ENCODE results near the gene SKIL. TPM values are rescaled to one million over a fixed set of nuclear protein-coding genes. Genes with fewer than 3 reads are reported as not detected.
"Not testable (repeated sequence)": the region's sequence is repeated elsewhere in the genome, so short reads cannot be mapped to it uniquely, and the experiment has no call there.

SKIL gene
- total RNA-seq, 3 donors from 2014 or later = 19.3 to 23.4 (median 20.0) TPM

- Mint-ChIP-seq H3K4me3 (no peak overlapping the region), H3K9me3 (peaks cover 13% of the 10 kb centered on the region), H3K4me1 (ENCODE audit: low read depth) (peaks cover under 1% of the 10 kb centered on the region), H3K36me3 (ENCODE audit: insufficient read depth) (no peaks in the 10 kb centered on the region), H3K27me3 (ENCODE audit: low read depth) (peaks cover 3% of the 10 kb centered on the region)
- DNase-seq (no peak), ATAC-seq (no peak)
Measured at GRCh38 chr3:170337420-170337819, 20.1 kb upstream of the SKIL start.

DNA sequence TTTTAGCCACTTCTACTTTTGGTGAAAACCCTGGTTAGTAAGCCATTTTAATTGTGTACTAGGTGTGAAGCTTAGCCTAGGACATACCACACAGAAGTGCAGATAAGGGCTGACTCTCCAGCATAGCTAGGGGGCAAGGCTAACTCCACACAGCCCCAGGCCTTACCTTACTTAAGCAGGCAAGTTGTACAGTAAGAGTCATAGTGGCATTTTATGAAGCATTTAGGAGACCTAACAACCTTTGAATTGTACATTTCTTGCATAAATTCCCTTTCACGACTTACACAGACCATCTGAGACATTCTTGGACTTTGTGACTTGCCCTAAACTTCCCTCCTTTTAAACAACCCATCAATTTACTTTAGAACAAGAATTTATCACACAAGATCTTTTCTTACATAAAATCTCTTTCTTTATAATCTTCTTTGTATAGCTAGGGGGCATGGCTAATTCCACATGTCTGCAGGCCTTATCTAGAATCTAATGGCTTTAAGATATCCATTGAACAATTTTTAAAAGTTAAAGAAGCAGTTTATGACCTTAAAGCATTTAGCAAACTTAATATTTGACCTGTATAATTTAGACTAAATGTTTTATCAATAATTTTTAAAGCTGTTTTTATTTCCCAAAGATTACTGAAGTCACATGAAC, 18.7 kb upstream of the SKIL start:
- Mint-ChIP-seq H3K36me3 (ENCODE audit: insufficient read depth) (no peaks in the 10 kb centered on the region), H3K4me1 (ENCODE audit: low read depth) (no peaks in the 10 kb centered on the region), H3K9me3 (peaks cover 13% of the 10 kb centered on the region), H3K27me3 (ENCODE audit: low read depth) (peaks cover 3% of the 10 kb centered on the region), H3K4me3 (no peak overlapping the region)
- no peak for ATAC-seq
- DNase-seq = no peak

DNA sequence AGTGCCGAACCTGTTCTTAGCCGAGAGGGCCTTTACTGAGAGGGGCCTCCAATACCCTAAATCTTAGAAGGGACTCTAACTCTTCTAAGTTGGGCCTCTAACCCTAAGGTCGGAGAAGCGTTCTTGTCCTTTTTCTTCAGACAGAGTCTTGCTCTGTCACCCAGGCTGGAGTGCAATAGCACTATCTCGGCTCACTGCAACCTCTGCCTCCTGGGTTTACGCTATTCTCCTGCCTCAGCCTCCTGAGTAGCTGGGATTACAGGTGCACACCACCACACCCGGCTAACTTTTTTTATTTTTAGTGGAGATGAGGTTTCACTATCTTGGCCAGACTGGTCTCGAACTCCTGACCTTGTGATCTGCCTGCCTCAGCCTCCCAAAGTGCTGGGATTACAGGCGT, 15.2 kb upstream of the SKIL start:
- H3K4me3 Mint-ChIP-seq; H3K27me3 Mint-ChIP-seq (ENCODE audit: low read depth); ATAC-seq; H3K4me1 Mint-ChIP-seq (ENCODE audit: low read depth); DNase-seq; H3K36me3 Mint-ChIP-seq (ENCODE audit: insufficient read depth): not testable (repeated sequence)
- H3K9me3 Mint-ChIP-seq = peaks cover 12% of the 10 kb centered on the region

GRCh38 chr3:170343859-170344258, 13.7 kb upstream of the SKIL start:
- H3K27me3 Mint-ChIP-seq (ENCODE audit: low read depth); ATAC-seq; H3K4me3 Mint-ChIP-seq; DNase-seq; H3K9me3 Mint-ChIP-seq; H3K4me1 Mint-ChIP-seq (ENCODE audit: low read depth); H3K36me3 Mint-ChIP-seq (ENCODE audit: insufficient read depth): not testable (repeated sequence)

- ATAC-seq (no peak), DNase-seq (no peak)
- no peak overlapping the region for H3K4me3 Mint-ChIP-seq
- no peaks in the 10 kb centered on the region for H3K4me1 Mint-ChIP-seq (ENCODE audit: low read depth)
- peaks cover 3% of the 10 kb centered on the region for H3K27me3 Mint-ChIP-seq (ENCODE audit: low read depth)
- no peaks in the 10 kb centered on the region for H3K36me3 Mint-ChIP-seq (ENCODE audit: insufficient read depth)
- no peaks in the 10 kb centered on the region for H3K9me3 Mint-ChIP-seq
Measured at GRCh38 chr3:170344971-170345370, 12.5 kb upstream of the SKIL start.

DNA sequence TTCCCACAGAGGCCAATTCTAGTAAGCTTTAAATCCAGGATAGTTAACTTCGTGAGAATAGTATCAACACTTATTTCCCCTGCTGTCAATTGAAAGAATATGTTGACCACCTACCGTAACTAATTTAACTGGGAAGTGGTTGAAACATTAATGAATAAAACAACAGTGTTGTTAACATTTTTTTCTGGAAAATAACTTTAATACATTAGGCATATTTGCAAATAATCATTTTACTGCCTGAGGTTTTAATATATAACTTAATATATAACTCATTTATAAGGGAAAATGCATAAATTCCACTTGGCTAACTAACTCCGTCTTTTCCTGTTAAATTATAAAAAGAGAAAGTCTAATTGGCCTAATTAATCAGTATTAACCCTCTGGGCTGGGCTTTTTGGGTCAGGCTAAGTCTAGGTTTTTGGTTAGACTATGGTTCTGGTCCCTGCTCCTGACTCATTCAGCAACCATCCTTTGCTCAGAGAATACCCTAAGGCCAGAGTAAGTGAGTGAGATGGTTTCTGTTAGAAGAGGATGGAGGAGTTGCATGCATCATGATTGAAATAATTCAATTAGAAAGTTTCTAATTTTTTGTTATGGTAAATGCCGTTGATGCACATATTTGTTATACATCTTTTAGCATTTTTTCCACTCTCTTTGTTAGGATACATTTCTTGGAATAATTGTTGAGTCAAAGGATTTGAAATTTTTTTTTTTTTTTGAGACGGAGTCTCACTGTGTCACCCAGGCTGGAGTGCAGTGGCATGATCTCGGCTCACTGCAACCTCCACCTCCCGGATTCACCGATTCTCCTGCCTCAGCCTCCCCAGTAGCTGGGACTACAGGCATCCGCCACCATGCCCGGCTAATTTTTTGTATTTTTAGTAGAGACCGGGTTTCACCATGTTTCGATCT, 10.8 kb upstream of the SKIL start:
- peaks cover 4% of the 10 kb centered on the region for H3K4me1 Mint-ChIP-seq (ENCODE audit: low read depth)
- H3K27me3 Mint-ChIP-seq (ENCODE audit: low read depth) = peaks cover 1% of the 10 kb centered on the region
- no peak overlapping the region for H3K4me3 Mint-ChIP-seq
- ATAC-seq (no peak), DNase-seq (no peak)
- no peaks in the 10 kb centered on the region for H3K9me3 Mint-ChIP-seq
- no peaks in the 10 kb centered on the region for H3K36me3 Mint-ChIP-seq (ENCODE audit: insufficient read depth)

DNA sequence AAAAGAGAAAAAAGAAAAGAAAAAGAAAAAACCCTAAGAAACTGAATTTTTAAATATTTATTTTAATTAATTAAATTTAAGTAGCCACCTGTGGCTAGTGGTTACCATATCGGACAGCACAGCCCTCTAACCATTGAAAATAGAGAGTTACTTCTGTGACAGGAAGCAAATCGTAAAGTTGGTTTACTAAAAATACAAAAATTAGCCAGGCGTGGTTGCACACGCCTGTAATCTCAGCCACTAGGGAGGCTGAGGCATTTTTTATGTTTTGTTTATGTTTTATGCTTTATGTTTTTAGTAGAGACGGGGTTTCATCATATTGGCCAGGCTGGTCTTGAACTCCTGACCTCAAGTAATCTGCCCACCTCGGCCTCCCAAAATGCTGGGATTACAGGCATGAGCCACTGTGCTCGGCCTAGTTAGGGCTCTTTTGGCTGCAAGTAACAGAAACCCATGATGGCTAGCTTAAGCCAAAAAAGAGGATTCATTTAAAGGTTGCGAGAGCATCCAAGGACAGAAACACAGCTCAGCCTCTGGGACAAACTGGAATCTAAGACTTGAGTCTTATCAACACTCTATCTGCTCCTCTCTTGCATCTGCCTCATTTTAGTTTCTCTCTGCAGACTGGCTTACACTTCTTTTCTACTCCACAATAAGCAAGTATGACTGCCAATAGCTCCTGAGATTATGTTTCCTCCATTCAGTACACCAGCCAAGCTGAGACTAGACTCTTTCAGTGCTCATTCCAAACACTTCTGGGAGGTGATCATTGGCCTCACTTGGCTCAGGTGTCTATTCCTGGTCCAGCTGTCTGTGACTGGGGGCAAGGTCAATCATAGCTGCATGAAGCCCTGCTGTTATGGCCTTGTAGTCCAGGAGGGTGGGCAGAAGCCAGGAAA, 6.8 kb upstream of the SKIL start:
- ATAC-seq (peak in 1 of 2 donors; percentile 14), DNase-seq (no peak)
- H3K4me3 Mint-ChIP-seq = no peak overlapping the region
- no peaks in the 10 kb centered on the region for H3K27me3 Mint-ChIP-seq (ENCODE audit: low read depth)
- no peaks in the 10 kb centered on the region for H3K36me3 Mint-ChIP-seq (ENCODE audit: insufficient read depth)
- peaks cover 13% of the 10 kb centered on the region for H3K4me1 Mint-ChIP-seq (ENCODE audit: low read depth)
- H3K9me3 Mint-ChIP-seq = no peaks in the 10 kb centered on the region

DNA sequence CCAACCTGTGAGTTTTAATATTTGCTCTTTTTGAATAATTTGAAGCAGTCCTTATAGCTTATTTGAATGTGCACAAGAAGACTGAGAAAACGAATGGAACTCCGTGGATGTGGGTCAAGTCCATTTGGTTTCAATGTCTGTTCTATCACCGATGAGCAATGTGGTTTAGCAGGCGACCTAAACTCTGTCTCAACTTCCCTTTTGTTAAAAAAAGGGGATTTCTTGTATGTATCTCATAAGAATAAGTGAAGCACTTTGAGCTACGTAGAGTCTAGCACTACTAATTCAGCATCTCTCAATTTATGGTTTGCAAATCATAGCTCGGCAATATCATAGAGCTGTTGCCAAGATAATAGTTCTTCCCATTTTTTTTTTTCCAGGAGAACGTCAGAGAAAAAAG, 4.6 kb upstream of the SKIL start:
- Mint-ChIP-seq H3K4me1 (ENCODE audit: low read depth) (peaks cover 18% of the 10 kb centered on the region), H3K27me3 (ENCODE audit: low read depth) (no peaks in the 10 kb centered on the region), H3K4me3 (no peak overlapping the region), H3K36me3 (ENCODE audit: insufficient read depth) (no peaks in the 10 kb centered on the region), H3K9me3 (no peaks in the 10 kb centered on the region)
- DNase-seq = no peak
- no peak for ATAC-seq

DNA sequence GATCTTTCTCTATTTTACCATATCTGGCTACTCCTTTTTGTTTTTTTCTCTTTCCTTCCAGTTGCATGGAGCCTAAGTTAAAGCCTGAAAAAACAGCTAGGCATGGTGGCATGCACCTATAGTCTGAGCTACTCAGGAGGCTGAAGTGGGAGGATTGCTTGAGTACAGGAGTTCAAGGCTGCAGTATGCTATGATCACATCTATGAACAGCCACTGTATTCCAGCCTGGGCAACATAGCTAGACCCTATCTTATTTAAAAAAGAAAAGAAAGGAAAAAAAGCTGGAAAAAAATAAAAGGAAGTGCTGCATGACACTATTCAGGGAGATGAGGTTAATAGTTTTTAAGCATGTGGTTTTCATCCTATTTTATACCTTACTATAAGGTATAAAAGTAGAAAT, 4.0 kb upstream of the SKIL start:
- ATAC-seq (no peak), DNase-seq (no peak)
- H3K4me3 Mint-ChIP-seq = no peak overlapping the region
- H3K27me3 Mint-ChIP-seq (ENCODE audit: low read depth) = no peaks in the 10 kb centered on the region
- H3K9me3 Mint-ChIP-seq = no peaks in the 10 kb centered on the region
- H3K4me1 Mint-ChIP-seq (ENCODE audit: low read depth) = peaks cover 21% of the 10 kb centered on the region
- no peaks in the 10 kb centered on the region for H3K36me3 Mint-ChIP-seq (ENCODE audit: insufficient read depth)

DNA sequence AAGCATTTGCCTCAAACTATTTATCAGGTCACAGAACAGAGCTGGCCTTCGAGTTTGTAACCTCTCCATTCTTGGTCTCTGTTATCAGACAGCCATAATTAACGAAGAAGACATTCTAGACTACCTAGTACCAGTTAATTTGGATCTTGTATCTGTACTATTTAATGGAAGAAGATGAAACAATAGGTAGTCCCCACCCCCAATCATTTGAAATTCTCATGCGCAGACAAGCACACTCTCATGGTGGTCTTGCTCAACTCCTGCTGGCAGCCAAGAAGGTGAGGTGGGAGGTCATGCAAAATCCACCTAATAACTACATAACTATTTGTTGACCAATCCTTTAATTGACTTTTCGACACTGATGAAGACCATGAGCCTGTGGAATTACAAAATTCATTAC, 2.8 kb upstream of the SKIL start:
- DNase-seq = no peak
- no peak for ATAC-seq
- H3K4me3 Mint-ChIP-seq = no peak overlapping the region
- H3K36me3 Mint-ChIP-seq (ENCODE audit: insufficient read depth) = peaks cover 3% of the 10 kb centered on the region
- no peaks in the 10 kb centered on the region for H3K9me3 Mint-ChIP-seq
- peaks cover 30% of the 10 kb centered on the region for H3K4me1 Mint-ChIP-seq (ENCODE audit: low read depth)
- H3K27me3 Mint-ChIP-seq (ENCODE audit: low read depth) = no peaks in the 10 kb centered on the region

- Mint-ChIP-seq H3K36me3 (ENCODE audit: insufficient read depth) (peaks cover 12% of the 10 kb centered on the region), H3K27me3 (ENCODE audit: low read depth) (no peaks in the 10 kb centered on the region), H3K4me3 (peak overlapping the region; percentile 76), H3K9me3 (no peaks in the 10 kb centered on the region), H3K4me1 (ENCODE audit: low read depth) (peaks cover 37% of the 10 kb centered on the region)
- ATAC-seq = no peak
- no peak for DNase-seq
Measured at GRCh38 chr3:170355738-170356595, 1.5 kb upstream of the SKIL start.

DNA sequence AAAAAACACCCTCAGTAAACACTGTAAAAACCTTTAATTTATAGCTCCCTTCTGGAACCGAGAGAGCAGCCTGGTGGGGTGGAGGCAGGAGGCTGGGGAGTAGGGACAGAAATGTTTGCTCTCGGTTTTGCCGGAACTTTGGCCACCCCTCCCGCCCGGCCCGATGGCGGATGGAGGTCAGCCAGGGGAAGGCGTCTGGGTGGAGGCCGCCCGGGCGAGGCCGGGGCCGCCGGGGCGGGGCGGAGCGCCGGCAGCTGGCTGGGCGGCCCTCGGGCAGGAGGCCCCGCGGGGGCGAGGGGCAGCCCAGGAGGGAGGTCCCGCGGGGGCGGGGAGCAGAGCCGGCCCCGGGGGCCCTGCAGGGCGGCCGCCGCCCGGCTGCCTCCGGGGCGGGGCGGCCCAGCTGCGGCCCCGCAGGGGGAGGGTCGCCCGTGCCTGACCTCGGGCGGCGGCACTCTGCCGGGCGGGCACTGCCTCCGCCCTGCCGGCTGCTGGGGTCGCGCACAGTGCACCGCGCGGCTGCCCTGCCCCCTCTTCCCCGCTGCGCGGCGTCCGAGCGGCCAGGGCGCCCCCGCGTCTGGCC, 829 bp upstream of the SKIL start:
- peak; percentile 28 to 32 for ATAC-seq

More for the DNA sequence above, 829 bp upstream of the SKIL start:
- Mint-ChIP-seq H3K4me1 (ENCODE audit: low read depth) (peaks cover 42% of the 10 kb centered on the region), H3K36me3 (ENCODE audit: insufficient read depth) (peaks cover 17% of the 10 kb centered on the region), H3K4me3 (peak overlapping the region; percentile 76), H3K27me3 (ENCODE audit: low read depth) (no peaks in the 10 kb centered on the region), H3K9me3 (no peaks in the 10 kb centered on the region)
- peak; percentile 25 for DNase-seq

Measured in activated T-cell treated with anti-CD3 and anti-CD28 coated beads, Interleukin-2, amount 50 U/mL, for 4 hours (primary cell).